PC-3 (cell line): ENCODE results near the gene ZXDC. TPM values are rescaled to one million over a fixed set of nuclear protein-coding genes. Genes with fewer than 3 reads are reported as not detected.

Experiments used
- ATAC-seq: fragments of 200-7000 bp; cut with Tn5 transposase; 2 replicates; pipeline ENCODE4 v1.9.1; 2020; ENCODE audit warnings: mild to moderate bottlenecking, moderate library complexity
- BruUV-seq: library from RNA; stranded (reverse); fragments of 400-500 nt; replicated peaks from 2 replicates; lab custom pipeline; 2021; lab: Mats Ljungman, UMichigan
- CTCF ChIA-PET: fragments of 300-600 bp; sonication (Branson Sonifier 250); formaldehyde crosslinking; loops from one replicate; lab custom pipeline; 2022; ENCODE audit warnings: antibody characterized with exemption; lab: Charles Lee
- POLR2A ChIA-PET: fragments of 300-600 bp; sonication (Branson Sonifier 250); formaldehyde crosslinking; loops from one replicate; lab custom pipeline; 2022; ENCODE audit warnings: antibody characterized with exemption; ENCODE audit not compliant: unreplicated experiment; lab: Charles Lee
- DNase-seq: peaks from one replicate; pipeline ENCODE4 v3.0.0-alpha.2; 2015
- H2AFZ ChIP-seq: fragments of 300-600 bp; sonication (generic); 2 replicates; pipeline ENCODE4 v1.6.0; 2016; ENCODE audit warnings: antibody characterized with exemption, low read length
- H3F3A ChIP-seq: fragments of 300-600 bp; sonication (generic); one replicate; pipeline ENCODE4 v1.6.0; 2017; ENCODE audit warnings: antibody characterized with exemption, low read length, control low read depth, mild to moderate bottlenecking; ENCODE audit not compliant: unreplicated experiment
- H3K27ac ChIP-seq: fragments of 300-600 bp; sonication (generic); 2 replicates; pipeline ENCODE4 v1.5.1; 2016; ENCODE audit warnings: mild to moderate bottlenecking, low read length
- H3K27me3 ChIP-seq: fragments of 300-600 bp; sonication (generic); 2 replicates; pipeline ENCODE4 v1.6.1; 2016; ENCODE audit warnings: low read length, mixed read lengths
- H3K36me3 ChIP-seq: fragments of 300-600 bp; sonication (generic); 2 replicates; pipeline ENCODE4 v1.6.1; 2016; ENCODE audit warnings: low read depth, mixed run types, low read length, mixed read lengths
- H3K4me1 ChIP-seq: fragments of 300-600 bp; sonication (generic); 2 replicates; pipeline ENCODE4 v1.5.1; 2016; ENCODE audit warnings: low read length; ENCODE audit not compliant: insufficient read depth
- H3K4me2 ChIP-seq: fragments of 300-600 bp; sonication (generic); 2 replicates; pipeline ENCODE4 v1.6.0; 2016; ENCODE audit warnings: low read length
- H3K4me3 ChIP-seq: fragments of 300-600 bp; sonication (generic); 2 replicates; pipeline ENCODE4 v1.5.1; 2016; ENCODE audit warnings: mild to moderate bottlenecking, low read length, mixed read lengths
- H3K79me2 ChIP-seq: fragments of 300-600 bp; sonication (generic); 2 replicates; pipeline ENCODE4 v1.6.1; 2017; ENCODE audit warnings: low read length, mixed read lengths
- H3K9ac ChIP-seq: fragments of 300-600 bp; sonication (generic); 2 replicates; pipeline ENCODE4 v1.6.0; 2016; ENCODE audit warnings: mild to moderate bottlenecking, low read length
- H3K9me2 ChIP-seq: fragments of 300-600 bp; sonication (generic); replicated peaks from 2 replicates; pipeline ENCODE4 v1.6.1; 2016; ENCODE audit warnings: mixed run types, low read length, mixed read lengths
- H3K9me3 ChIP-seq: fragments of 300-600 bp; sonication (generic); 2 replicates; pipeline ENCODE4 v1.6.1; 2016; ENCODE audit warnings: low read length, mixed read lengths
- H4K20me1 ChIP-seq: fragments of 300-600 bp; sonication (generic); 2 replicates; pipeline ENCODE4 v1.6.1; 2016; ENCODE audit warnings: low read length, mixed read lengths
- EZH2 ChIP-seq: fragments of 300-600 bp; sonication (generic); IDR thresholded peaks from one replicate; pipeline ENCODE4 v1.6.1; 2017; ENCODE audit warnings: antibody characterized with exemption, mild to moderate bottlenecking, low read length; ENCODE audit not compliant: unreplicated experiment
- EZH2phosphoT487 ChIP-seq: fragments of 300-600 bp; sonication (generic); IDR thresholded peaks from 2 replicates; pipeline ENCODE4 v1.6.1; 2018; ENCODE audit warnings: mild to moderate bottlenecking, antibody characterized with exemption, low read length, borderline replicate concordance
- intact Hi-C: fragments of 100-400 bp; cut with micrococcal nuclease; formaldehyde crosslinking; loops from 2 replicates; pipeline ENCODE4 v1.9.0; 2023
- total RNA-seq: library from RNA; depleted of rRNA; stranded (reverse); fragments of >200 nt; gene quantifications from 2 replicates; pipeline ENCODE4 v1.2.3, GENCODE V29; 2014
- TF ChIP-seq, protein P1 (sequence below): fragments of 300-600 bp; sonication (generic); conservative IDR thresholded peaks from 2 replicates; pipeline ENCODE4 v1.5.1; 2017; ENCODE audit warnings: antibody characterized with exemption, low read depth, mild to moderate bottlenecking, low read length

ZXDC gene
- total RNA-seq, 1 experiment from 2014 or later: 18.7 TPM

DNA sequence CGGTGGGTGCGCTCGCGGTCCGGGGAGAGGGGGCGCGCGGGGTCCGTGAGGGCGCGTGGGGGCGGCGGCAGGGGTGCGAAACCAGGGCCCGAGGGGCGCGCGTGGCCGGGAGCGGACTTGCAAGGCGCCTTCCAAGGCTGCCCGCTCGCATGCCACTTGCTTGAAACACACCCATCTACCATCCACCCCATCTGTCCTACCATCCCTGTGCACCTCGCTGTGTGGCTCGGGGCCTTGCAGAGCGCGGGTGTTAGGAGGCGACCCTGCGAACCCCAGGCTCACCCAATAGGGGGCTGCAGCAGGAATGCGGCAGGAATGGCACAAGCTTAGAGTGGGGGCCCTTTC, 80.7 kb downstream of the ZXDC start:
- H3K9me3 ChIP-seq: no peaks in the 10 kb centered on the region
- H3K4me1 ChIP-seq: peaks cover 10% of the 10 kb centered on the region
- no peak for DNase-seq
- H3K4me3 ChIP-seq: no peak overlapping the region
- BruUV-seq: no TSS peak
- no peaks in the 10 kb centered on the region for H3K27me3 ChIP-seq
- no peaks in the 10 kb centered on the region for H4K20me1 ChIP-seq
- no peak overlapping the region for H3K9ac ChIP-seq
- no peaks in the 10 kb centered on the region for H3K79me2 ChIP-seq
- H3K36me3 ChIP-seq: no peaks in the 10 kb centered on the region
- H2AFZ ChIP-seq: no peak overlapping the region
- no peaks in the 10 kb centered on the region for H3K9me2 ChIP-seq
- no peaks in the 10 kb centered on the region for H3F3A ChIP-seq
- no peak for TF ChIP-seq EZH2phosphoT487
- no peak for TF ChIP-seq EZH2
- TF ChIP-seq, protein P1, sequence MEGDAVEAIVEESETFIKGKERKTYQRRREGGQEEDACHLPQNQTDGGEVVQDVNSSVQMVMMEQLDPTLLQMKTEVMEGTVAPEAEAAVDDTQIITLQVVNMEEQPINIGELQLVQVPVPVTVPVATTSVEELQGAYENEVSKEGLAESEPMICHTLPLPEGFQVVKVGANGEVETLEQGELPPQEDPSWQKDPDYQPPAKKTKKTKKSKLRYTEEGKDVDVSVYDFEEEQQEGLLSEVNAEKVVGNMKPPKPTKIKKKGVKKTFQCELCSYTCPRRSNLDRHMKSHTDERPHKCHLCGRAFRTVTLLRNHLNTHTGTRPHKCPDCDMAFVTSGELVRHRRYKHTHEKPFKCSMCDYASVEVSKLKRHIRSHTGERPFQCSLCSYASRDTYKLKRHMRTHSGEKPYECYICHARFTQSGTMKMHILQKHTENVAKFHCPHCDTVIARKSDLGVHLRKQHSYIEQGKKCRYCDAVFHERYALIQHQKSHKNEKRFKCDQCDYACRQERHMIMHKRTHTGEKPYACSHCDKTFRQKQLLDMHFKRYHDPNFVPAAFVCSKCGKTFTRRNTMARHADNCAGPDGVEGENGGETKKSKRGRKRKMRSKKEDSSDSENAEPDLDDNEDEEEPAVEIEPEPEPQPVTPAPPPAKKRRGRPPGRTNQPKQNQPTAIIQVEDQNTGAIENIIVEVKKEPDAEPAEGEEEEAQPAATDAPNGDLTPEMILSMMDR: no peak
- H3K27ac ChIP-seq: no peak overlapping the region
- H3K4me2 ChIP-seq: no peak overlapping the region
- ChIA-PET CTCF (no interaction called here), POLR2A (no interaction called here)
- ATAC-seq: no peak
- intact Hi-C loops: no loop called here

GRCh38 chr3:126394179-126394976, 81.3 kb downstream of the ZXDC start, which contains the start of gene CFAP100:
Gene CFAP100 (plus strand): TSS chr3:126394909. CDS start chr3:126396001, 1,092 bp downstream.
- ChIA-PET POLR2A (no interaction called here), CTCF (no interaction called here)
- Histone ChIP-seq H2AFZ (no peak within 1 kb of the TSS), H3K4me2 (no peak within 1 kb of the TSS), H3K36me3 (no peaks in the 10 kb centered on the region), H3K27ac (no peak within 1 kb of the TSS), H4K20me1 (no peaks in the 10 kb centered on the region), H3K4me3 (no peak within 1 kb of the TSS), H3K9me2 (no peaks in the 10 kb centered on the region), H3K79me2 (no peaks in the 10 kb centered on the region), H3K4me1 (peaks cover 4% of the 10 kb centered on the region), H3K9ac (no peak within 1 kb of the TSS), H3K9me3 (no peaks in the 10 kb centered on the region), H3F3A (no peaks in the 10 kb centered on the region), H3K27me3 (no peaks in the 10 kb centered on the region)
- intact Hi-C loops: no loop called here
- DNase-seq: no peak
- no TSS peak for BruUV-seq
- TF ChIP-seq EZH2phosphoT487 (no peak), EZH2 (no peak)
- TF ChIP-seq, protein P1: no peak
- ATAC-seq: no peak

DNA sequence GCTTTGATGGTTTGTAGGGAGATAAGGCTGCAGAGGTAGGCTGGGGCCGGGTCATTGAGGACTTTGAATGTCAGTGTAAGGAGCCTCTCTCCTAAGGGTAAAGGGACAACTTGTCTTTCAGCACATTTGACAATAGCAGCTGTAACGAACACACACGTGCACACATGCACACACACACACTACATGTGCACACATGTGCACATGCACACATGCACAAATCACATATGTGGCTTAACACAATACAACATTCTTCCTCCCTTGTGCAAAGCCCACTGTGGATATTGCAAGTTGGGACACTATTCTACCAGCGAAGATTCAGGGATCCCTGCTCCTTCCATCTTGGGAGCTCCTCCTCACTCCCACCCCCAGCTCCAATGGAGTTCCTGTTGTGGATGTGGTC, 82.1 kb downstream of the ZXDC start:
- TF ChIP-seq EZH2phosphoT487: no peak
- TF ChIP-seq EZH2: no peak
- TF ChIP-seq, protein P1: no peak
- Histone ChIP-seq H3K36me3 (no peaks in the 10 kb centered on the region), H4K20me1 (no peaks in the 10 kb centered on the region), H3K27me3 (no peaks in the 10 kb centered on the region), H3F3A (no peaks in the 10 kb centered on the region), H3K4me3 (no peak overlapping the region), H3K9ac (no peak overlapping the region), H3K4me1 (0 out of 2 replicates have a peak, but pooled peaks cover 3% of the 10 kb centered on the region), H3K4me2 (no peak overlapping the region), H2AFZ (no peak overlapping the region), H3K27ac (no peak overlapping the region), H3K9me2 (no peaks in the 10 kb centered on the region), H3K79me2 (no peaks in the 10 kb centered on the region), H3K9me3 (no peaks in the 10 kb centered on the region)
- BruUV-seq: no TSS peak
- ChIA-PET CTCF (no interaction called here), POLR2A (no interaction called here)
- intact Hi-C loops: no loop called here
- DNase-seq (no peak), ATAC-seq (no peak)
